HCT116 (cell line): ENCODE data around the gene C21orf91. TPM values are rescaled to one million over a fixed set of nuclear protein-coding genes. Genes with fewer than 3 reads are reported as not detected.

Experiments used
- ATAC-seq: fragments of 200-7000 bp; cut with Tn5 transposase; 2 replicates; pipeline ENCODE4 v1.9.1; 2020; ENCODE audit warnings: mild to moderate bottlenecking, moderate library complexity
- BruUV-seq: library from RNA; stranded (reverse); fragments of 400-500 nt; replicated peaks from 2 replicates; lab custom pipeline; 2021; lab: Mats Ljungman, UMichigan
- CTCF ChIA-PET: fragments of 300-600 bp; sonication (Branson Sonifier 250); formaldehyde crosslinking; loops from one replicate; lab custom pipeline; 2021; ENCODE audit warnings: antibody characterized with exemption; lab: Charles Lee
- POLR2A ChIA-PET: fragments of 300-600, 350-600 bp; sonication (Branson Sonifier 250); formaldehyde crosslinking; loops from one replicate; lab custom pipeline; 2021; ENCODE audit warnings: antibody characterized with exemption; lab: Charles Lee
- RAD21 ChIA-PET, 2 experiments: fragments of 300-600 bp; sonication (Branson Sonifier 250); formaldehyde crosslinking; loops; one replicate each; lab custom pipeline; 2023; ENCODE audit warnings: low total read pairs in 2 of 2; ENCODE audit not compliant: uncharacterized antibody in 2 of 2, unreplicated experiment in 2 of 2, low non-redundant PET in 1 of 2; lab: Charles Lee
- DNase-seq: peaks from one replicate; pipeline ENCODE4 v3.0.0-alpha.2; 2010; ENCODE audit warnings: low read depth, low spot score
- H2AFZ ChIP-seq: fragments of 200-600 bp; shearing (Covaris generic), sonication (generic); 2 replicates; pipeline ENCODE4 v1.6.1; 2017; ENCODE audit warnings: low read depth, mixed run types, mixed read lengths, antibody characterized with exemption, low read length; ENCODE audit not compliant: poor library complexity, severe bottlenecking
- H3K27ac ChIP-seq: 2 replicates; pipeline ENCODE4 v1.5.1; 2012; ENCODE audit warnings: low read depth, low read length
- H3K27me3 ChIP-seq: fragments of 200-600 bp; sonication (generic); 2 replicates; pipeline ENCODE4 v1.6.1; 2016; ENCODE audit warnings: mixed run types, low read length, mixed read lengths; ENCODE audit not compliant: insufficient read depth
- H3K36me3 ChIP-seq, 2 experiments: fragments of 200-500 bp in 1 of 2; fragments of 200-600 bp in 1 of 2; sonication (Bioruptor generic) in 1 of 2; sonication (generic) in 1 of 2; 2 replicates each; pipeline versions ENCODE4 v1.5.1 to v1.6.1; 2014 to 2016; ENCODE audit warnings: low read length in 2 of 2, inconsistent platforms in 1 of 2, mixed read lengths in 1 of 2, mixed run types in 1 of 2; ENCODE audit not compliant: insufficient read depth in 2 of 2, control insufficient read depth in 1 of 2
- H3K4me1 ChIP-seq, 2 experiments: fragments of 200-600 bp in 1 of 2; sonication (generic) in 1 of 2; 2 replicates each; pipeline versions ENCODE4 v1.5.1 to v1.6.1; 2012 to 2017; ENCODE audit warnings: low read length in 2 of 2, inconsistent platforms in 1 of 2, mild to moderate bottlenecking in 1 of 2, mixed read lengths in 1 of 2, mixed run types in 1 of 2, moderate library complexity in 1 of 2; ENCODE audit not compliant: insufficient read depth in 2 of 2, control insufficient read depth in 1 of 2
- H3K4me2 ChIP-seq: fragments of 200-600 bp; sonication (generic); 2 replicates; pipeline ENCODE4 v1.6.1; 2017; ENCODE audit warnings: mixed run types, low read length, mixed read lengths
- H3K4me3 ChIP-seq, 2 experiments: fragments of 200-600 bp in 1 of 2; sonication (generic) in 1 of 2; replicated peaks in 1 of 2; 2 replicates each; pipeline ENCODE4 v1.5.1; 2011 to 2016; ENCODE audit warnings: low read length in 2 of 2, control low read depth in 1 of 2, low read depth in 1 of 2, mild to moderate bottlenecking in 1 of 2, mixed read lengths in 1 of 2, mixed run types in 1 of 2
- H3K79me2 ChIP-seq: fragments of 200-600 bp; sonication (generic); 2 replicates; pipeline ENCODE4 v1.6.1; 2017; ENCODE audit warnings: mild to moderate bottlenecking, mixed run types, low read length, moderate library complexity, mixed read lengths; ENCODE audit not compliant: insufficient read depth
- H3K9ac ChIP-seq: fragments of 200-600 bp; sonication (generic); 2 replicates; pipeline ENCODE4 v1.6.1; 2016; ENCODE audit warnings: low read length, mixed read lengths
- H3K9me2 ChIP-seq: fragments of 200-600 bp; sonication (generic), shearing (Covaris generic); 2 replicates; pipeline ENCODE4 v1.6.1; 2017; ENCODE audit warnings: mixed run types, mild to moderate bottlenecking, moderate library complexity; ENCODE audit not compliant: insufficient read depth
- H3K9me3 ChIP-seq, 2 experiments: fragments of 200-500 bp in 1 of 2; fragments of 200-600 bp in 1 of 2; sonication (Bioruptor generic) in 1 of 2; sonication (generic) in 1 of 2; 2 replicates each; pipeline ENCODE4 v1.6.1; 2014 to 2017; ENCODE audit warnings: low read length in 2 of 2, mixed read lengths in 2 of 2, inconsistent platforms in 1 of 2, low read depth in 1 of 2, mild to moderate bottlenecking in 1 of 2, mixed run types in 1 of 2, moderate library complexity in 1 of 2; ENCODE audit not compliant: control insufficient read depth in 1 of 2, insufficient read depth in 1 of 2
- H4K20me1 ChIP-seq: fragments of 200-600 bp; sonication (generic), shearing (Covaris generic); 2 replicates; pipeline ENCODE4 v1.6.1; 2017; ENCODE audit warnings: mixed run types, mild to moderate bottlenecking, moderate library complexity; ENCODE audit not compliant: insufficient read depth
- EGR1 ChIP-seq: IDR thresholded peaks from 2 replicates; pipeline ENCODE4 v1.6.1; 2012; ENCODE audit warnings: low read depth
- EZH2phosphoT487 ChIP-seq: fragments of 200-600 bp; IDR thresholded peaks from 2 replicates; pipeline ENCODE4 v1.6.1; 2018; ENCODE audit warnings: antibody characterized with exemption, borderline replicate concordance
- FOSL1 ChIP-seq: IDR thresholded peaks from 2 replicates; pipeline ENCODE4 v1.6.1; 2012; ENCODE audit warnings: low read depth
- JUND ChIP-seq: IDR thresholded peaks from 2 replicates; pipeline ENCODE4 v1.6.1; 2012
- POLR2A ChIP-seq: IDR thresholded peaks from 2 replicates; pipeline ENCODE4 v1.7.0; 2011; ENCODE audit warnings: borderline replicate concordance; ENCODE audit not compliant: insufficient read depth, insufficient read length; ENCODE audit errors: extremely low read depth
- POLR2AphosphoS5 ChIP-seq: IDR thresholded peaks from 2 replicates; pipeline ENCODE4 v1.6.1; 2011; ENCODE audit warnings: mild to moderate bottlenecking, low read depth, low read length, moderate library complexity
- RAD21 ChIP-seq: IDR thresholded peaks from 2 replicates; pipeline ENCODE4 v1.6.1; 2012; ENCODE audit warnings: low read depth, mild to moderate bottlenecking
- SIN3A ChIP-seq: IDR thresholded peaks from 2 replicates; pipeline ENCODE4 v1.6.1; 2012; ENCODE audit warnings: low read depth
- SP1 ChIP-seq: IDR thresholded peaks from 2 replicates; pipeline ENCODE4 v1.6.1; 2012; ENCODE audit warnings: low read depth
- ZNF274 ChIP-seq: fragments of 200-500 bp; sonication (Bioruptor generic); IDR thresholded peaks from 2 replicates; pipeline ENCODE4 v1.6.1; 2014; ENCODE audit warnings: mild to moderate bottlenecking, low read depth, low read length, inconsistent platforms
- intact Hi-C: fragments of 100-400 bp; cut with micrococcal nuclease; formaldehyde crosslinking; loops from 2 replicates; pipeline ENCODE4 v1.10.0; 2022
- total RNA-seq: library from RNA; stranded (reverse); gene quantifications from one replicate; pipeline ENCODE4 v1.2.1, GENCODE V29; 2021; ENCODE audit not compliant: unreplicated experiment
- TF ChIP-seq, protein P1 (sequence below): IDR thresholded peaks from 2 replicates; pipeline ENCODE4 v1.6.1; 2012
- TF ChIP-seq, protein P2 (sequence below), 3 experiments: fragments of 200-600 bp in 1 of 3; sonication (generic) in 1 of 3; IDR thresholded peaks in 2 of 3; conservative IDR thresholded peaks in 1 of 3; 2 replicates each; pipeline ENCODE4 v1.5.1; 2012 to 2017; ENCODE audit warnings: low read depth in 2 of 3, low read length in 2 of 3, antibody characterized with exemption in 1 of 3, borderline replicate concordance in 1 of 3, control low read depth in 1 of 3, mild to moderate bottlenecking in 1 of 3, mixed read lengths in 1 of 3, mixed run types in 1 of 3, moderate library complexity in 1 of 3; ENCODE audit not compliant: insufficient read depth in 1 of 3
- TF ChIP-seq, protein P3 (sequence below): IDR thresholded peaks from 2 replicates; pipeline ENCODE4 v1.6.1; 2012; ENCODE audit warnings: low read depth
- TF ChIP-seq, protein P4 (sequence below): IDR thresholded peaks from 2 replicates; pipeline ENCODE4 v1.6.1; 2011; ENCODE audit warnings: mild to moderate bottlenecking, low read length, moderate library complexity; ENCODE audit not compliant: insufficient replicate concordance; ENCODE audit errors: extremely low read depth

Gene C21orf91
- total RNA-seq, 1 experiment from 2014 or later, result 17.7 TPM

DNA sequence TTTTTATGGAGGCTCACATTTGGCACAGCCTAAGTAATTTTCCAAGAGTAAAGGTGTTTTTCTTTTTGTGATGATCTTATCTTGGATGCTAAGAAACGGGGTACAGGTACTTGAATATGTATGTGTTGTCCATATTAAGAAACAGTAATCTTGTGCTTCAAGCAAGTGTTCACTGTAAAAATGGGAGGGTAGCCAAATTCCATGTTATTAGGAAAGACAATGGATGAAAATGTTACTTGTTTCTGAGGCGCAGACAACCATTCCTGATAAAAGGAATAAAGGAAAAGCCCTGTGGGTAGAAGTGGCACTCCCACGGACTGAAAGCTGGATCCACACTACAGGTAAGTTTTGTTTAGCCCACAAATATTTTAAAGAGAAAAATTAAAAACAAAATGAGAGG is 15.6 kb downstream of the C21orf91 start:
- RAD21 ChIA-PET, result no interaction called here
- Histone ChIP-seq H3K9ac (no peak overlapping the region), H3K4me3 (no peak overlapping the region), H3K9me3 (peaks cover 0 to 4% of the 10 kb centered on the region in 2 experiments; a peak in 1 of 4 replicates), H4K20me1 (no peaks in the 10 kb centered on the region), H3K4me1 (no peaks in the 10 kb centered on the region), H3K79me2 (peaks cover 5% of the 10 kb centered on the region; the same call in 1 of the 2 replicates), H3K27me3 (no peaks in the 10 kb centered on the region), H3K27ac (no peak overlapping the region), H2AFZ (no peak overlapping the region), H3K36me3 (peaks cover 0 to 8% of the 10 kb centered on the region in 2 experiments; a peak in 2 of 4 replicates), H3K4me2 (no peak overlapping the region), H3K9me2 (no peaks in the 10 kb centered on the region)
- no peak for ATAC-seq
- TF ChIP-seq POLR2A, result no peak
- TF ChIP-seq, protein P1, sequence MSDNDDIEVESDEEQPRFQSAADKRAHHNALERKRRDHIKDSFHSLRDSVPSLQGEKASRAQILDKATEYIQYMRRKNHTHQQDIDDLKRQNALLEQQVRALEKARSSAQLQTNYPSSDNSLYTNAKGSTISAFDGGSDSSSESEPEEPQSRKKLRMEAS, result no peak
- TF ChIP-seq, protein P2, sequence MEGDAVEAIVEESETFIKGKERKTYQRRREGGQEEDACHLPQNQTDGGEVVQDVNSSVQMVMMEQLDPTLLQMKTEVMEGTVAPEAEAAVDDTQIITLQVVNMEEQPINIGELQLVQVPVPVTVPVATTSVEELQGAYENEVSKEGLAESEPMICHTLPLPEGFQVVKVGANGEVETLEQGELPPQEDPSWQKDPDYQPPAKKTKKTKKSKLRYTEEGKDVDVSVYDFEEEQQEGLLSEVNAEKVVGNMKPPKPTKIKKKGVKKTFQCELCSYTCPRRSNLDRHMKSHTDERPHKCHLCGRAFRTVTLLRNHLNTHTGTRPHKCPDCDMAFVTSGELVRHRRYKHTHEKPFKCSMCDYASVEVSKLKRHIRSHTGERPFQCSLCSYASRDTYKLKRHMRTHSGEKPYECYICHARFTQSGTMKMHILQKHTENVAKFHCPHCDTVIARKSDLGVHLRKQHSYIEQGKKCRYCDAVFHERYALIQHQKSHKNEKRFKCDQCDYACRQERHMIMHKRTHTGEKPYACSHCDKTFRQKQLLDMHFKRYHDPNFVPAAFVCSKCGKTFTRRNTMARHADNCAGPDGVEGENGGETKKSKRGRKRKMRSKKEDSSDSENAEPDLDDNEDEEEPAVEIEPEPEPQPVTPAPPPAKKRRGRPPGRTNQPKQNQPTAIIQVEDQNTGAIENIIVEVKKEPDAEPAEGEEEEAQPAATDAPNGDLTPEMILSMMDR (IDR thresholded peaks at IDR 0.05 in 2 of 3, conservative IDR thresholded peaks at IDR 0.05 in 1 of 3; ENCODE audit: borderline replicate concordance in 1 of 3, insufficient read depth in 1 of 3, low read depth in 2 of 3, low read length in 2 of 3), result no peak
- TF ChIP-seq SP1, result no peak
- TF ChIP-seq, protein P3, sequence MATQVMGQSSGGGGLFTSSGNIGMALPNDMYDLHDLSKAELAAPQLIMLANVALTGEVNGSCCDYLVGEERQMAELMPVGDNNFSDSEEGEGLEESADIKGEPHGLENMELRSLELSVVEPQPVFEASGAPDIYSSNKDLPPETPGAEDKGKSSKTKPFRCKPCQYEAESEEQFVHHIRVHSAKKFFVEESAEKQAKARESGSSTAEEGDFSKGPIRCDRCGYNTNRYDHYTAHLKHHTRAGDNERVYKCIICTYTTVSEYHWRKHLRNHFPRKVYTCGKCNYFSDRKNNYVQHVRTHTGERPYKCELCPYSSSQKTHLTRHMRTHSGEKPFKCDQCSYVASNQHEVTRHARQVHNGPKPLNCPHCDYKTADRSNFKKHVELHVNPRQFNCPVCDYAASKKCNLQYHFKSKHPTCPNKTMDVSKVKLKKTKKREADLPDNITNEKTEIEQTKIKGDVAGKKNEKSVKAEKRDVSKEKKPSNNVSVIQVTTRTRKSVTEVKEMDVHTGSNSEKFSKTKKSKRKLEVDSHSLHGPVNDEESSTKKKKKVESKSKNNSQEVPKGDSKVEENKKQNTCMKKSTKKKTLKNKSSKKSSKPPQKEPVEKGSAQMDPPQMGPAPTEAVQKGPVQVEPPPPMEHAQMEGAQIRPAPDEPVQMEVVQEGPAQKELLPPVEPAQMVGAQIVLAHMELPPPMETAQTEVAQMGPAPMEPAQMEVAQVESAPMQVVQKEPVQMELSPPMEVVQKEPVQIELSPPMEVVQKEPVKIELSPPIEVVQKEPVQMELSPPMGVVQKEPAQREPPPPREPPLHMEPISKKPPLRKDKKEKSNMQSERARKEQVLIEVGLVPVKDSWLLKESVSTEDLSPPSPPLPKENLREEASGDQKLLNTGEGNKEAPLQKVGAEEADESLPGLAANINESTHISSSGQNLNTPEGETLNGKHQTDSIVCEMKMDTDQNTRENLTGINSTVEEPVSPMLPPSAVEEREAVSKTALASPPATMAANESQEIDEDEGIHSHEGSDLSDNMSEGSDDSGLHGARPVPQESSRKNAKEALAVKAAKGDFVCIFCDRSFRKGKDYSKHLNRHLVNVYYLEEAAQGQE, result no peak
- no peak for TF ChIP-seq POLR2AphosphoS5
- TF ChIP-seq FOSL1, result no peak
- TF ChIP-seq, protein P4, sequence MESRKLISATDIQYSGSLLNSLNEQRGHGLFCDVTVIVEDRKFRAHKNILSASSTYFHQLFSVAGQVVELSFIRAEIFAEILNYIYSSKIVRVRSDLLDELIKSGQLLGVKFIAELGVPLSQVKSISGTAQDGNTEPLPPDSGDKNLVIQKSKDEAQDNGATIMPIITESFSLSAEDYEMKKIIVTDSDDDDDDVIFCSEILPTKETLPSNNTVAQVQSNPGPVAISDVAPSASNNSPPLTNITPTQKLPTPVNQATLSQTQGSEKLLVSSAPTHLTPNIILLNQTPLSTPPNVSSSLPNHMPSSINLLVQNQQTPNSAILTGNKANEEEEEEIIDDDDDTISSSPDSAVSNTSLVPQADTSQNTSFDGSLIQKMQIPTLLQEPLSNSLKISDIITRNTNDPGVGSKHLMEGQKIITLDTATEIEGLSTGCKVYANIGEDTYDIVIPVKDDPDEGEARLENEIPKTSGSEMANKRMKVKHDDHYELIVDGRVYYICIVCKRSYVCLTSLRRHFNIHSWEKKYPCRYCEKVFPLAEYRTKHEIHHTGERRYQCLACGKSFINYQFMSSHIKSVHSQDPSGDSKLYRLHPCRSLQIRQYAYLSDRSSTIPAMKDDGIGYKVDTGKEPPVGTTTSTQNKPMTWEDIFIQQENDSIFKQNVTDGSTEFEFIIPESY, result no peak
- TF ChIP-seq ZNF274, result no peak
- TF ChIP-seq EGR1, result no peak
- no peak for TF ChIP-seq EZH2phosphoT487
- TF ChIP-seq SIN3A, result no peak
- no peak for TF ChIP-seq RAD21
- no peak for TF ChIP-seq JUND
- CTCF ChIA-PET, result no interaction called here
- BruUV-seq, result no TSS peak
- intact Hi-C loops, result no loop called here
- POLR2A ChIA-PET, result no interaction called here
- no peak for DNase-seq
